ENCODE results near the gene SNTB2. TPM values are rescaled to one million over a fixed set of nuclear protein-coding genes. Genes with fewer than 3 reads are reported as not detected.

SNTB2 gene
- total and polyA plus RNA-seq, 10 of the 15 experiments (the other 5 are each of a cell fraction or from before 2014, with no cell fraction given) = 1.2 to 15.7 (median 5.0) TPM

GRCh38 chr16:69311533-69312387, 124.8 kb downstream of the SNTB2 start (continued):
- no peak for TF ChIP-seq ATF2 (IDR thresholded peaks at IDR 0.05; ENCODE audit: low read length)
- TF ChIP-seq BCLAF1 (IDR thresholded peaks at IDR 0.05) = no peak
- TF ChIP-seq IKZF1 (conservative IDR thresholded peaks at IDR 0.05) = peak; percentile 52; the same call in 1 of the 2 replicates
- TF ChIP-seq CUX1 (IDR thresholded peaks at IDR 0.05; ENCODE audit: insufficient replicate concordance, low read depth, low read length) = no peak
- TF ChIP-seq DPF2 (IDR thresholded peaks at IDR 0.05) = peak; percentile 51; the same call in 1 of the 2 replicates
- TF ChIP-seq BHLHE40 (IDR thresholded peaks at IDR 0.05; ENCODE audit: borderline replicate concordance in 1 of 2, low read depth in 2 of 2, low read length in 1 of 2) = peak in 1 of 2 experiments; percentile 36; a peak in 1 of 4 replicates
